KMS-11 (cell line): ENCODE results near the gene C1orf216.

Experiments
- H2AFZ ChIP-seq: fragments of 200-600 bp; sonication (generic); 2 replicates; pipeline ENCODE4 v1.6.1; 2016; ENCODE audit warnings: antibody characterized with exemption, mixed run types, low read depth
- H3K27ac ChIP-seq: fragments of 200-600 bp; sonication (generic); 2 replicates; pipeline ENCODE4 v1.6.1; 2016; ENCODE audit warnings: mild to moderate bottlenecking, mixed run types
- H3K27me3 ChIP-seq: fragments of 200-600 bp; sonication (generic); 2 replicates; pipeline ENCODE4 v1.6.1; 2017; ENCODE audit warnings: mild to moderate bottlenecking, low read depth, mixed run types, moderate library complexity; ENCODE audit not compliant: insufficient read depth
- H3K36me3 ChIP-seq: fragments of 200-600 bp; sonication (generic); 2 replicates; pipeline ENCODE4 v1.6.1; 2017; ENCODE audit warnings: mild to moderate bottlenecking, mixed run types; ENCODE audit not compliant: insufficient read depth
- H3K4me1 ChIP-seq: fragments of 200-600 bp; sonication (generic); 2 replicates; pipeline ENCODE4 v1.6.1; 2016; ENCODE audit warnings: mild to moderate bottlenecking, low read depth, mixed run types; ENCODE audit not compliant: poor library complexity, severe bottlenecking
- H3K4me2 ChIP-seq: fragments of 200-600 bp; sonication (generic); 2 replicates; pipeline ENCODE4 v1.7.0; 2016; ENCODE audit warnings: mild to moderate bottlenecking, mixed run types
- H3K4me3 ChIP-seq: fragments of 200-600 bp; sonication (generic); IDR thresholded peaks from 2 replicates; pipeline ENCODE4 v1.6.1; 2017; ENCODE audit warnings: low read depth, low read length, mixed read lengths; ENCODE audit not compliant: insufficient read depth
- H3K79me2 ChIP-seq: fragments of 200-600 bp; sonication (generic); 2 replicates; pipeline ENCODE4 v1.6.1; 2016; ENCODE audit warnings: low read depth, mixed run types; ENCODE audit not compliant: insufficient read depth
- H3K9ac ChIP-seq: fragments of 200-600 bp; sonication (generic); 2 replicates; pipeline ENCODE4 v1.6.1; 2016; ENCODE audit warnings: mild to moderate bottlenecking, mixed run types
- H4K20me1 ChIP-seq: fragments of 200-600 bp; sonication (generic); 2 replicates; pipeline ENCODE4 v1.6.1; 2016; ENCODE audit warnings: mild to moderate bottlenecking, mixed run types; ENCODE audit not compliant: insufficient read depth
- CTCF ChIP-seq: fragments of 200-600 bp; sonication (generic); conservative IDR thresholded peaks from 2 replicates; pipeline ENCODE4 v1.6.1; 2017; ENCODE audit warnings: low read depth, mild to moderate bottlenecking, antibody characterized with exemption, low read length, moderate library complexity, mixed read lengths

Gene C1orf216

GRCh38 chr1:35737120-35737519 is 18.4 kb upstream of the C1orf216 start:
- Histone ChIP-seq H3K27me3 (no peaks in the 10 kb centered on the region), H3K4me3 (no peak overlapping the region), H3K9ac (no peak overlapping the region), H3K4me2 (no peak overlapping the region), H3K79me2 (no peaks in the 10 kb centered on the region), H3K36me3 (no peaks in the 10 kb centered on the region; the same call in 1 of the 2 replicates), H4K20me1 (no peaks in the 10 kb centered on the region), H3K27ac (no peak overlapping the region), H2AFZ (no peak overlapping the region), H3K4me1 (peaks cover 9% of the 10 kb centered on the region)
- no peak for TF ChIP-seq CTCF

- H3K4me2 ChIP-seq = no peak overlapping the region
- no peak overlapping the region for H2AFZ ChIP-seq
- no peak overlapping the region for H3K27ac ChIP-seq
- H3K4me3 ChIP-seq = no peak overlapping the region
- peaks cover 6% of the 10 kb centered on the region for H3K4me1 ChIP-seq
- no peak overlapping the region for H3K9ac ChIP-seq
- no peaks in the 10 kb centered on the region for H3K36me3 ChIP-seq
- no peaks in the 10 kb centered on the region for H3K79me2 ChIP-seq
- no peaks in the 10 kb centered on the region for H3K27me3 ChIP-seq
- no peaks in the 10 kb centered on the region for H4K20me1 ChIP-seq
- no peak for TF ChIP-seq CTCF
Measured at GRCh38 chr1:35727434-35728040, 8.9 kb upstream of the C1orf216 start.

- H3K27ac ChIP-seq = no peak overlapping the region
- no peaks in the 10 kb centered on the region for H3K36me3 ChIP-seq
- TF ChIP-seq CTCF = peak; percentile 85
- no peaks in the 10 kb centered on the region for H3K79me2 ChIP-seq
- H3K27me3 ChIP-seq = no peaks in the 10 kb centered on the region
- H2AFZ ChIP-seq = no peak overlapping the region
- H4K20me1 ChIP-seq = no peaks in the 10 kb centered on the region
- no peak overlapping the region for H3K4me3 ChIP-seq
- H3K4me2 ChIP-seq = no peak overlapping the region
- peaks cover 6% of the 10 kb centered on the region for H3K4me1 ChIP-seq
- no peak overlapping the region for H3K9ac ChIP-seq
Measured at GRCh38 chr1:35726450-35727433, 8.1 kb upstream of the C1orf216 start.

- no peaks in the 10 kb centered on the region for H3K27me3 ChIP-seq
- no peak overlapping the region for H3K9ac ChIP-seq
- no peak overlapping the region for H2AFZ ChIP-seq
- H3K4me1 ChIP-seq = peaks cover 6% of the 10 kb centered on the region
- H3K36me3 ChIP-seq = no peaks in the 10 kb centered on the region
- TF ChIP-seq CTCF = no peak
- no peak overlapping the region for H3K4me2 ChIP-seq
- no peak overlapping the region for H3K27ac ChIP-seq
- no peak overlapping the region for H3K4me3 ChIP-seq
- no peaks in the 10 kb centered on the region for H4K20me1 ChIP-seq
- no peaks in the 10 kb centered on the region for H3K79me2 ChIP-seq
Measured at GRCh38 chr1:35725596-35725995, 6.9 kb upstream of the C1orf216 start.
